ES-I3 (cell line): ENCODE data around the gene VPS35L.

Experiments used
- H3K36me3 ChIP-seq: 2 replicates; pipeline ENCODE4 v1.6.1; 2013; ENCODE audit warnings: mild to moderate bottlenecking, low read length, control low read depth, moderate library complexity; ENCODE audit not compliant: insufficient read depth
- H3K4me1 ChIP-seq: 2 replicates; pipeline ENCODE4 v1.6.1; 2013; ENCODE audit warnings: mild to moderate bottlenecking, control low read depth, low read length; ENCODE audit not compliant: insufficient read depth
- H3K9ac ChIP-seq: 2 replicates; pipeline ENCODE4 v1.6.1; 2013; ENCODE audit warnings: low read depth, mild to moderate bottlenecking, low read length, moderate library complexity
- H3K9me3 ChIP-seq: 2 replicates; pipeline ENCODE4 v1.6.1; 2013; ENCODE audit warnings: mild to moderate bottlenecking, low read length, moderate library complexity; ENCODE audit not compliant: control insufficient read depth, insufficient read depth

The VPS35L gene

GRCh38 chr16:19621445-19621844 is 65.9 kb downstream of the VPS35L start:
- Histone ChIP-seq H3K36me3 (peaks cover 7% of the 10 kb centered on the region; the same call in 1 of the 2 replicates), H3K9me3 (no peaks in the 10 kb centered on the region), H3K4me1 (no peaks in the 10 kb centered on the region)

GRCh38 chr16:19625039-19625438 is 69.5 kb downstream of the VPS35L start:
- no peaks in the 10 kb centered on the region for H3K9me3 ChIP-seq
- H3K4me1 ChIP-seq = no peaks in the 10 kb centered on the region
- peaks cover 10% of the 10 kb centered on the region; the same call in 1 of the 2 replicates for H3K36me3 ChIP-seq
- H3K9ac ChIP-seq = no peak overlapping the region

More at GRCh38 chr16:19621445-19621844, 65.9 kb downstream of the VPS35L start:
- no peak overlapping the region for H3K9ac ChIP-seq

GRCh38 chr16:19636436-19637267 is 81.1 kb downstream of the VPS35L start:
- peaks cover 4% of the 10 kb centered on the region; the same call in 1 of the 2 replicates for H3K36me3 ChIP-seq
- 0 out of 2 replicates have a peak, but pooled peaks cover 3% of the 10 kb centered on the region for H3K4me1 ChIP-seq
- no peak overlapping the region for H3K9ac ChIP-seq
- H3K9me3 ChIP-seq = no peaks in the 10 kb centered on the region

- peaks cover 8% of the 10 kb centered on the region; the same call in 1 of the 2 replicates for H3K36me3 ChIP-seq
- H3K9me3 ChIP-seq = no peaks in the 10 kb centered on the region
- 0 out of 2 replicates have a peak, but pooled peaks cover 3% of the 10 kb centered on the region for H3K4me1 ChIP-seq
- H3K9ac ChIP-seq = no peak overlapping the region
Measured at GRCh38 chr16:19639986-19640421, 84.5 kb downstream of the VPS35L start.

GRCh38 chr16:19642501-19642900 is 87.0 kb downstream of the VPS35L start:
- 0 out of 2 replicates have a peak, but pooled peaks cover 3% of the 10 kb centered on the region for H3K4me1 ChIP-seq
- H3K36me3 ChIP-seq = peaks cover 8% of the 10 kb centered on the region; the same call in 1 of the 2 replicates
- no peak overlapping the region for H3K9ac ChIP-seq
- no peaks in the 10 kb centered on the region for H3K9me3 ChIP-seq

GRCh38 chr16:19644877-19645276 is 89.4 kb downstream of the VPS35L start:
- H3K36me3 ChIP-seq = peaks cover 5% of the 10 kb centered on the region; the same call in 1 of the 2 replicates

GRCh38 chr16:19645557-19645981 is 90.1 kb downstream of the VPS35L start:
- Histone ChIP-seq H3K4me1 (no peaks in the 10 kb centered on the region), H3K9me3 (no peaks in the 10 kb centered on the region), H3K9ac (no peak overlapping the region), H3K36me3 (peaks cover 5% of the 10 kb centered on the region; the same call in 1 of the 2 replicates)

More at GRCh38 chr16:19644877-19645276, 89.4 kb downstream of the VPS35L start:
- Histone ChIP-seq H3K9ac (no peak overlapping the region), H3K9me3 (no peaks in the 10 kb centered on the region), H3K4me1 (no peaks in the 10 kb centered on the region)

GRCh38 chr16:19649980-19650379 is 94.5 kb downstream of the VPS35L start:
- Histone ChIP-seq H3K36me3 (peaks cover 7% of the 10 kb centered on the region; the same call in 1 of the 2 replicates), H3K4me1 (no peaks in the 10 kb centered on the region), H3K9me3 (no peaks in the 10 kb centered on the region), H3K9ac (no peak overlapping the region)

GRCh38 chr16:19654147-19654546 is 98.6 kb downstream of the VPS35L start:
- Histone ChIP-seq H3K9me3 (no peaks in the 10 kb centered on the region), H3K4me1 (no peaks in the 10 kb centered on the region), H3K9ac (no peak overlapping the region), H3K36me3 (peaks cover 7% of the 10 kb centered on the region; the same call in 1 of the 2 replicates)

- Histone ChIP-seq H3K4me1 (no peaks in the 10 kb centered on the region), H3K9me3 (no peaks in the 10 kb centered on the region), H3K36me3 (peaks cover 7% of the 10 kb centered on the region; the same call in 1 of the 2 replicates), H3K9ac (no peak overlapping the region)
Measured at GRCh38 chr16:19655242-19655777, 99.8 kb downstream of the VPS35L start.

GRCh38 chr16:19657831-19658230 is 102.3 kb downstream of the VPS35L start:
- Histone ChIP-seq H3K9me3 (no peaks in the 10 kb centered on the region), H3K4me1 (no peaks in the 10 kb centered on the region), H3K36me3 (peaks cover 7% of the 10 kb centered on the region; the same call in 1 of the 2 replicates), H3K9ac (no peak overlapping the region)

GRCh38 chr16:19659554-19659953 is 104.1 kb downstream of the VPS35L start:
- Histone ChIP-seq H3K36me3 (no peaks in the 10 kb centered on the region), H3K9ac (no peak overlapping the region), H3K4me1 (no peaks in the 10 kb centered on the region), H3K9me3 (no peaks in the 10 kb centered on the region)

GRCh38 chr16:19660432-19660831 is 104.9 kb downstream of the VPS35L start:
- no peaks in the 10 kb centered on the region for H3K9me3 ChIP-seq
- no peaks in the 10 kb centered on the region for H3K4me1 ChIP-seq
- H3K36me3 ChIP-seq = no peaks in the 10 kb centered on the region
- H3K9ac ChIP-seq = no peak overlapping the region

- Histone ChIP-seq H3K36me3 (no peaks in the 10 kb centered on the region), H3K4me1 (no peaks in the 10 kb centered on the region), H3K9me3 (no peaks in the 10 kb centered on the region), H3K9ac (no peak overlapping the region)
Measured at GRCh38 chr16:19662351-19662750, 106.8 kb downstream of the VPS35L start.
